Measurements from ENCODE around the gene INPP5B.

DNA sequence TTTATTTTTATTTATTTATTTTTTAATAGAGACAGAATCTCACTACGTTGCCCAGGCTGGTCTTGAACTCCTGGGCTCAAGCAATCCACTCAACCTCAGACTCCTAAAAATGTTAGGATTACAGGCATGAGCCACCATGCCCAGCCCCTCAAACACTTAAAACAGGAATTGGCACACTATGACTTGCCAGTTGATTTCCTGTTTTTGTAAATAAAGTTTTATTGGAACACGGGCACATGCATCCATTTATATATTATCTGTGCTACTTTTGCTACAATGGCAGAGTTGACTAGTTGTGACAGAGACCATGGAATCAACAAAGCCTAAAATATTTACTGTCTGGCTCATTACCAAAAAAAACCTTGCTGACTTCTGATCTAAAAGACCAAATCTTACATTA is 122.9 kb downstream of the INPP5B start:
- TF ChIP-seq, protein P1, sequence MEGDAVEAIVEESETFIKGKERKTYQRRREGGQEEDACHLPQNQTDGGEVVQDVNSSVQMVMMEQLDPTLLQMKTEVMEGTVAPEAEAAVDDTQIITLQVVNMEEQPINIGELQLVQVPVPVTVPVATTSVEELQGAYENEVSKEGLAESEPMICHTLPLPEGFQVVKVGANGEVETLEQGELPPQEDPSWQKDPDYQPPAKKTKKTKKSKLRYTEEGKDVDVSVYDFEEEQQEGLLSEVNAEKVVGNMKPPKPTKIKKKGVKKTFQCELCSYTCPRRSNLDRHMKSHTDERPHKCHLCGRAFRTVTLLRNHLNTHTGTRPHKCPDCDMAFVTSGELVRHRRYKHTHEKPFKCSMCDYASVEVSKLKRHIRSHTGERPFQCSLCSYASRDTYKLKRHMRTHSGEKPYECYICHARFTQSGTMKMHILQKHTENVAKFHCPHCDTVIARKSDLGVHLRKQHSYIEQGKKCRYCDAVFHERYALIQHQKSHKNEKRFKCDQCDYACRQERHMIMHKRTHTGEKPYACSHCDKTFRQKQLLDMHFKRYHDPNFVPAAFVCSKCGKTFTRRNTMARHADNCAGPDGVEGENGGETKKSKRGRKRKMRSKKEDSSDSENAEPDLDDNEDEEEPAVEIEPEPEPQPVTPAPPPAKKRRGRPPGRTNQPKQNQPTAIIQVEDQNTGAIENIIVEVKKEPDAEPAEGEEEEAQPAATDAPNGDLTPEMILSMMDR (conservative IDR thresholded peaks at IDR 0.05; ENCODE audit: low read length) = no peak
- no peak for TF ChIP-seq EZH2phosphoT487 (IDR thresholded peaks at IDR 0.05; ENCODE audit: borderline replicate concordance)

Measured in Loucy (cell line).